ENCODE results near the gene ARPP21.

The ARPP21 gene

GRCh38 chr3:35678643-35679161, 39.4 kb downstream of the ARPP21 start:
- H3K27ac ChIP-seq (ENCODE audit: low read length), result no peak overlapping the region
- no peak for TF ChIP-seq EZH2phosphoT487 (IDR thresholded peaks at IDR 0.05; ENCODE audit: low read depth)
- no peak for TF ChIP-seq CTCF (IDR thresholded peaks at IDR 0.05; ENCODE audit: low read depth, low read length)
- no peak overlapping the region; the same call in 1 of the 2 replicates for H3K4me2 ChIP-seq (ENCODE audit: low read length)
- H3K79me2 ChIP-seq (ENCODE audit: low read length), result no peaks in the 10 kb centered on the region
- H3K36me3 ChIP-seq (replicated peaks; ENCODE audit: low read depth, low read length), result no peaks in the 10 kb centered on the region
- H3K4me3 ChIP-seq (ENCODE audit: low read length), result no peak overlapping the region
- H3K27me3 ChIP-seq (ENCODE audit: low read depth, low read length), result no peaks in the 10 kb centered on the region
- H3K9me3 ChIP-seq (ENCODE audit: insufficient read depth, low read length), result no peaks in the 10 kb centered on the region
- no peaks in the 10 kb centered on the region for H4K20me1 ChIP-seq (ENCODE audit: insufficient read depth, low read length)
- no peak overlapping the region for H2AFZ ChIP-seq (ENCODE audit: low read depth, low read length)
- peaks cover 49% of the 10 kb centered on the region for H3K4me1 ChIP-seq (ENCODE audit: low read length)
- H3K9ac ChIP-seq (ENCODE audit: low read length), result no peak overlapping the region

GRCh38 chr3:35679409-35680080, 40.2 kb downstream of the ARPP21 start:
- no peak overlapping the region for H3K4me2 ChIP-seq (ENCODE audit: low read length)
- no peaks in the 10 kb centered on the region for H3K9me3 ChIP-seq (ENCODE audit: insufficient read depth, low read length)
- H2AFZ ChIP-seq (ENCODE audit: low read depth, low read length), result no peak overlapping the region
- H4K20me1 ChIP-seq (ENCODE audit: insufficient read depth, low read length), result no peaks in the 10 kb centered on the region
- no peak overlapping the region for H3K27ac ChIP-seq (ENCODE audit: low read length)
- no peaks in the 10 kb centered on the region for H3K79me2 ChIP-seq (ENCODE audit: low read length)
- TF ChIP-seq EZH2phosphoT487 (IDR thresholded peaks at IDR 0.05; ENCODE audit: low read depth) (no peak), CTCF (IDR thresholded peaks at IDR 0.05; ENCODE audit: low read depth, low read length) (no peak)
- H3K4me3 ChIP-seq (ENCODE audit: low read length), result no peak overlapping the region
- H3K36me3 ChIP-seq (replicated peaks; ENCODE audit: low read depth, low read length), result no peaks in the 10 kb centered on the region
- H3K27me3 ChIP-seq (ENCODE audit: low read depth, low read length), result no peaks in the 10 kb centered on the region
- no peak overlapping the region for H3K9ac ChIP-seq (ENCODE audit: low read length)
- H3K4me1 ChIP-seq (ENCODE audit: low read length), result peaks cover 49% of the 10 kb centered on the region

GRCh38 chr3:35680866-35681650, 41.7 kb downstream of the ARPP21 start:
- H3K4me3 ChIP-seq (ENCODE audit: low read length), result peak overlapping the region; percentile 56
- peaks cover 46% of the 10 kb centered on the region for H3K4me1 ChIP-seq (ENCODE audit: low read length)
- H3K9ac ChIP-seq (ENCODE audit: low read length), result peak overlapping the region; percentile 18
- no peak overlapping the region for H2AFZ ChIP-seq (ENCODE audit: low read depth, low read length)
- no peaks in the 10 kb centered on the region for H3K9me3 ChIP-seq (ENCODE audit: insufficient read depth, low read length)
- H3K27me3 ChIP-seq (ENCODE audit: low read depth, low read length), result no peaks in the 10 kb centered on the region
- H3K36me3 ChIP-seq (replicated peaks; ENCODE audit: low read depth, low read length), result no peaks in the 10 kb centered on the region
- no peaks in the 10 kb centered on the region for H4K20me1 ChIP-seq (ENCODE audit: insufficient read depth, low read length)
- TF ChIP-seq CTCF (IDR thresholded peaks at IDR 0.05; ENCODE audit: low read depth, low read length) (no peak), EZH2phosphoT487 (IDR thresholded peaks at IDR 0.05; ENCODE audit: low read depth) (no peak)
- peak overlapping the region; percentile 61 for H3K27ac ChIP-seq (ENCODE audit: low read length)
- H3K4me2 ChIP-seq (ENCODE audit: low read length), result peak overlapping the region; percentile 80
- no peaks in the 10 kb centered on the region for H3K79me2 ChIP-seq (ENCODE audit: low read length)

GRCh38 chr3:35685153-35685552, 45.8 kb downstream of the ARPP21 start:
- Histone ChIP-seq H3K4me2 (ENCODE audit: low read length) (no peak overlapping the region), H3K79me2 (ENCODE audit: low read length) (no peaks in the 10 kb centered on the region), H2AFZ (ENCODE audit: low read depth, low read length) (no peak overlapping the region), H3K9ac (ENCODE audit: low read length) (no peak overlapping the region), H3K9me3 (ENCODE audit: insufficient read depth, low read length) (no peaks in the 10 kb centered on the region), H3K36me3 (replicated peaks; ENCODE audit: low read depth, low read length) (no peaks in the 10 kb centered on the region), H3K27me3 (ENCODE audit: low read depth, low read length) (no peaks in the 10 kb centered on the region), H3K27ac (ENCODE audit: low read length) (no peak overlapping the region), H4K20me1 (ENCODE audit: insufficient read depth, low read length) (no peaks in the 10 kb centered on the region), H3K4me3 (ENCODE audit: low read length) (no peak overlapping the region), H3K4me1 (ENCODE audit: low read length) (peaks cover 36% of the 10 kb centered on the region)
- TF ChIP-seq CTCF (IDR thresholded peaks at IDR 0.05; ENCODE audit: low read depth, low read length) (no peak), EZH2phosphoT487 (IDR thresholded peaks at IDR 0.05; ENCODE audit: low read depth) (no peak)
